Body of pancreas (tissue), 4 donors: ENCODE results near the gene MAPK8IP3.

Experiments
- CTCF ChIP-seq, 7 experiments: fragments of 450-650 bp in 4 of 7; fragments of 200-600 bp in 3 of 7; sonication (generic) in 3 of 7; IDR thresholded peaks; one replicate each; pipeline ENCODE4 v1.5.1; 2016 to 2019; ENCODE audit warnings: antibody characterized with exemption in 7 of 7
- POLR2A ChIP-seq, 3 donors: fragments of 450-650 bp; IDR thresholded peaks; one replicate each; pipeline ENCODE4 v1.6.1; 2016; ENCODE audit warnings: antibody characterized with exemption in 3 of 3, mild to moderate bottlenecking in 2 of 3

GRCh38 chr16:1754204-1754603 lies 48.2 kb downstream of the MAPK8IP3 start:
- TF ChIP-seq CTCF (IDR thresholded peaks at IDR 0.05): no peak
- TF ChIP-seq POLR2A (IDR thresholded peaks at IDR 0.05): no peak
